Neural progenitor cell (in vitro differentiated cells): ENCODE results near the gene FSTL1. TPM values are rescaled to one million over a fixed set of nuclear protein-coding genes. Genes with fewer than 3 reads are reported as not detected.

ENCODE experiments used
- DNase-seq: peaks from one replicate; pipeline ENCODE4 v3.0.0-alpha.2; 2016; ENCODE audit warnings: low spot score
- H2AFZ ChIP-seq: fragments of 200-600 bp; sonication (generic); replicated peaks from 2 replicates; pipeline ENCODE4 v1.6.1; 2016; ENCODE audit warnings: antibody characterized with exemption
- H3F3A ChIP-seq: fragments of 200-600 bp; sonication (generic); 2 replicates; pipeline ENCODE4 v1.6.1; 2016; ENCODE audit warnings: antibody characterized with exemption, low read depth
- H3K27ac ChIP-seq: fragments of 200-600 bp; sonication (generic); 2 replicates; pipeline ENCODE4 v1.5.1; 2016; ENCODE audit warnings: mild to moderate bottlenecking
- H3K27me3 ChIP-seq: fragments of 200-600 bp; sonication (generic); 2 replicates; pipeline ENCODE4 v1.6.1; 2016; ENCODE audit warnings: mild to moderate bottlenecking, moderate library complexity
- H3K36me3 ChIP-seq: fragments of 200-600 bp; sonication (generic); 2 replicates; pipeline ENCODE4 v1.5.1; 2016
- H3K4me1 ChIP-seq: fragments of 200-600 bp; sonication (generic); 2 replicates; pipeline ENCODE4 v1.6.1; 2016; ENCODE audit warnings: mixed run types
- H3K4me2 ChIP-seq: fragments of 200-600 bp; sonication (generic); 2 replicates; pipeline ENCODE4 v1.6.1; 2016
- H3K4me3 ChIP-seq: fragments of 200-600 bp; sonication (generic); 2 replicates; pipeline ENCODE4 v1.5.1; 2016
- H3K79me2 ChIP-seq: fragments of 200-600 bp; sonication (generic); 2 replicates; pipeline ENCODE4 v1.6.1; 2016; ENCODE audit warnings: low read depth
- H3K9ac ChIP-seq: fragments of 200-600 bp; sonication (generic); 2 replicates; pipeline ENCODE4 v1.6.1; 2016
- H3K9me3 ChIP-seq: fragments of 200-600 bp; sonication (generic); 2 replicates; pipeline ENCODE4 v1.5.1; 2016; ENCODE audit warnings: low read depth
- H4K20me1 ChIP-seq: fragments of 200-600 bp; sonication (generic); 2 replicates; pipeline ENCODE4 v1.6.1; 2016; ENCODE audit warnings: low read depth
- H3K27ac Mint-ChIP-seq: 3 replicates; pipeline ENCODE4 v1.8.0; 2021; ENCODE audit warnings: mixed read lengths
- H3K27me3 Mint-ChIP-seq: 2 replicates; pipeline ENCODE4 v1.8.0; 2022; ENCODE audit warnings: low read depth, mild to moderate bottlenecking, inconsistent platforms, moderate library complexity, mixed read lengths; ENCODE audit not compliant: insufficient read depth
- H3K36me3 Mint-ChIP-seq: 3 replicates; pipeline ENCODE4 v1.8.0; 2021; ENCODE audit warnings: mixed read lengths
- H3K4me1 Mint-ChIP-seq: 3 replicates; pipeline ENCODE4 v1.8.0; 2021; ENCODE audit warnings: mixed read lengths
- H3K4me3 Mint-ChIP-seq: 3 replicates; pipeline ENCODE4 v1.8.0; 2021; ENCODE audit warnings: mild to moderate bottlenecking, moderate library complexity, mixed read lengths
- H3K9me3 Mint-ChIP-seq: 3 replicates; pipeline ENCODE4 v1.8.0; 2020; ENCODE audit warnings: mixed read lengths
- EZH2 ChIP-seq: fragments of 200-600 bp; sonication (generic); IDR thresholded peaks from 2 replicates; pipeline ENCODE4 v1.6.1; 2017; ENCODE audit warnings: antibody characterized with exemption, mild to moderate bottlenecking, moderate library complexity
- EZH2phosphoT487 ChIP-seq: fragments of 200-600 bp; sonication (generic); IDR thresholded peaks from 2 replicates; pipeline ENCODE4 v1.6.1; 2017; ENCODE audit warnings: antibody characterized with exemption
- total RNA-seq: library from RNA; depleted of rRNA; stranded (reverse); fragments of >200 nt; gene quantifications from 2 replicates; pipeline ENCODE4 v1.2.3, GENCODE V29; 2015; ENCODE audit warnings: low replicate concordance
- TF ChIP-seq, protein P1 (sequence below): fragments of 200-600 bp; sonication (generic); IDR thresholded peaks from 2 replicates; pipeline ENCODE4 v1.5.1; 2017; ENCODE audit warnings: antibody characterized with exemption, mild to moderate bottlenecking

FSTL1 gene
- total RNA-seq, 1 donor from 2014 or later = 327 TPM

DNA sequence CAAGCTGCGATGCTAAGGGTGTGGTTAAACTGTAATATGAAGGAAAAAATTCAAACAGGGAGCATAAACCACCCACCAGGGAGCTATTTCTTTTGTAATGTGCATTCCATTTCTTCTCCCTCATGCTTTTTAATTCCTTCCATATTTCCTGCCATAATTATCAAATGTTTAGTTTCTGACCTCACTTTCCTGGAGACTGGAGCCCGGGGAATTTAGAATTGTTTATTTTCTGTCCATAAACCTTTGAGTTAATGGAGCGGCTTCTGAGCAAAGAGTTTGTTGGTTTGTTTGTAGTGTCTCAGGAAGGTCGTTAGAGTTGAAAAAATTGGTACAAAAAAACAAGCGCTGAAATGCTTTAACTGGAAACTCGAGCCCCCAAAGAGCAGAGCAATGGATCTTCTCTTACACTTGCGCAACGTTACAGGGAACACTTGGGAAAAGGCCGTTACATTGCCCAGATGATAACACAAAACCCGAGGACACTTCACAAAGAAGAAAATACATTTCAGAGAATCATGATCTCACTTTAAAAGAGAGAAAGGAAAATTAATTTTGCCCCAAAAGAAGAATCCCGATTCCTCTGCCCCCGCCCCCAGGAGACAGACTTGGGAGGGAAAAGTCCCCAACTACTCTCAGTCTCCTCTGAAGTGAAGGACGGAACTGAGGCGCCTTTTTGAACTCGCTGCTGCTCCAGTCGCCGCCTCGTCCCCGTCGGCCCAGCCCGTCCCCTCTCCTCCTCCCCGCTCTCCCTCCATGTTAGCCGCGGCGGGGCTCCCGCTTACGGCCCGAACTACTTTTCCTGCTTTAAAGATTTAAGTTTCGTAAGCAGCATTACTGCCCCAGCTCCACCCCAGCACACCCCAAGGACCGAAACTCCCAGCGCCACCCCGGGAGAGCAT is 842 bp downstream of the FSTL1 start:
- Histone ChIP-seq H3K27ac (peak overlapping the region; percentile 47), H3K4me3 (peak overlapping the region; percentile 94), H2AFZ (peak overlapping the region; percentile 80), H3K4me1 (peaks cover 26% of the 10 kb centered on the region), H4K20me1 (peaks cover 47% of the 10 kb centered on the region), H3K9ac (peak overlapping the region; percentile 82), H3K36me3 (no peaks in the 10 kb centered on the region), H3K4me2 (peak overlapping the region; percentile 97), H3K27me3 (no peaks in the 10 kb centered on the region), H3F3A (peaks cover 15% of the 10 kb centered on the region), H3K79me2 (peaks cover 54% of the 10 kb centered on the region), H3K9me3 (no peaks in the 10 kb centered on the region)
- TF ChIP-seq, protein P1, sequence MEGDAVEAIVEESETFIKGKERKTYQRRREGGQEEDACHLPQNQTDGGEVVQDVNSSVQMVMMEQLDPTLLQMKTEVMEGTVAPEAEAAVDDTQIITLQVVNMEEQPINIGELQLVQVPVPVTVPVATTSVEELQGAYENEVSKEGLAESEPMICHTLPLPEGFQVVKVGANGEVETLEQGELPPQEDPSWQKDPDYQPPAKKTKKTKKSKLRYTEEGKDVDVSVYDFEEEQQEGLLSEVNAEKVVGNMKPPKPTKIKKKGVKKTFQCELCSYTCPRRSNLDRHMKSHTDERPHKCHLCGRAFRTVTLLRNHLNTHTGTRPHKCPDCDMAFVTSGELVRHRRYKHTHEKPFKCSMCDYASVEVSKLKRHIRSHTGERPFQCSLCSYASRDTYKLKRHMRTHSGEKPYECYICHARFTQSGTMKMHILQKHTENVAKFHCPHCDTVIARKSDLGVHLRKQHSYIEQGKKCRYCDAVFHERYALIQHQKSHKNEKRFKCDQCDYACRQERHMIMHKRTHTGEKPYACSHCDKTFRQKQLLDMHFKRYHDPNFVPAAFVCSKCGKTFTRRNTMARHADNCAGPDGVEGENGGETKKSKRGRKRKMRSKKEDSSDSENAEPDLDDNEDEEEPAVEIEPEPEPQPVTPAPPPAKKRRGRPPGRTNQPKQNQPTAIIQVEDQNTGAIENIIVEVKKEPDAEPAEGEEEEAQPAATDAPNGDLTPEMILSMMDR = no peak
- TF ChIP-seq EZH2 (no peak), EZH2phosphoT487 (no peak)
- Mint-ChIP-seq H3K36me3 (peaks cover 4% of the 10 kb centered on the region), H3K4me1 (peaks cover 37% of the 10 kb centered on the region), H3K27ac (peak overlapping the region; percentile 80), H3K9me3 (peaks cover 3% of the 10 kb centered on the region), H3K27me3 (peaks cover 3% of the 10 kb centered on the region), H3K4me3 (peak overlapping the region; percentile 93)
- peak; percentile 60 for DNase-seq

- H3K4me1 ChIP-seq = peaks cover 26% of the 10 kb centered on the region
- no peak overlapping the region for H3K9ac ChIP-seq
- peaks cover 47% of the 10 kb centered on the region for H4K20me1 ChIP-seq
- Mint-ChIP-seq H3K4me3 (peak overlapping the region; percentile 93), H3K36me3 (peaks cover 4% of the 10 kb centered on the region), H3K27ac (no peak overlapping the region), H3K4me1 (peaks cover 37% of the 10 kb centered on the region), H3K27me3 (peaks cover 3% of the 10 kb centered on the region), H3K9me3 (peaks cover 3% of the 10 kb centered on the region)
- peaks cover 15% of the 10 kb centered on the region for H3F3A ChIP-seq
- DNase-seq = no peak
- H3K79me2 ChIP-seq = peaks cover 61% of the 10 kb centered on the region
- no peaks in the 10 kb centered on the region for H3K9me3 ChIP-seq
- H3K27me3 ChIP-seq = no peaks in the 10 kb centered on the region
- H3K4me3 ChIP-seq = peak overlapping the region; percentile 94
- no peak overlapping the region for H2AFZ ChIP-seq
- peak overlapping the region; percentile 97 for H3K4me2 ChIP-seq
- H3K27ac ChIP-seq = no peak overlapping the region
- TF ChIP-seq, protein P1 = no peak
- TF ChIP-seq EZH2 = no peak
- no peak for TF ChIP-seq EZH2phosphoT487
- H3K36me3 ChIP-seq = no peaks in the 10 kb centered on the region
Observed at GRCh38 chr3:120449251-120449650, 1.5 kb downstream of the FSTL1 start.

- H3K27ac ChIP-seq = no peak overlapping the region
- H3K4me2 ChIP-seq = peak overlapping the region; percentile 97
- no peak overlapping the region for H2AFZ ChIP-seq
- Mint-ChIP-seq H3K9me3 (peaks cover under 1% of the 10 kb centered on the region), H3K27ac (no peak overlapping the region), H3K4me1 (peaks cover 37% of the 10 kb centered on the region), H3K4me3 (peak overlapping the region; percentile 93), H3K36me3 (peaks cover 4% of the 10 kb centered on the region), H3K27me3 (peaks cover 3% of the 10 kb centered on the region)
- peaks cover 26% of the 10 kb centered on the region for H3K4me1 ChIP-seq
- DNase-seq = peak; percentile 43
- H3K36me3 ChIP-seq = no peaks in the 10 kb centered on the region
- peak overlapping the region; percentile 94 for H3K4me3 ChIP-seq
- no peaks in the 10 kb centered on the region for H3K27me3 ChIP-seq
- H3F3A ChIP-seq = peaks cover 15% of the 10 kb centered on the region
- H3K79me2 ChIP-seq = peaks cover 66% of the 10 kb centered on the region
- no peak overlapping the region for H3K9ac ChIP-seq
- no peaks in the 10 kb centered on the region for H3K9me3 ChIP-seq
- TF ChIP-seq EZH2 (no peak), EZH2phosphoT487 (no peak)
- TF ChIP-seq, protein P1 = no peak
- H4K20me1 ChIP-seq = peaks cover 47% of the 10 kb centered on the region
Observed at GRCh38 chr3:120448756-120449155, 2.0 kb downstream of the FSTL1 start.
